Thyroid gland (tissue), 4 donors: ENCODE results near the gene KIRREL3.
"Not testable (repeated sequence)": the region's sequence is repeated elsewhere in the genome, so short reads cannot be mapped to it uniquely, and the experiment has no call there.

Experiments
- POLR2A ChIP-seq, 2 donors: fragments of 450-650 bp; IDR thresholded peaks; one replicate each; pipeline ENCODE4 v1.6.1; 2017; ENCODE audit warnings: antibody characterized with exemption in 2 of 2, mild to moderate bottlenecking in 2 of 2, moderate library complexity in 1 of 2
- TF ChIP-seq, protein P1 (sequence below), 6 experiments: fragments of 200-600 bp in 3 of 6; fragments of 450-650 bp in 3 of 6; sonication (generic) in 3 of 6; IDR thresholded peaks; one replicate each; pipeline ENCODE4 v1.5.1; 2016 to 2019; ENCODE audit warnings: antibody characterized with exemption in 6 of 6, mild to moderate bottlenecking in 2 of 6, inconsistent platforms in 1 of 6, moderate library complexity in 1 of 6

DNA sequence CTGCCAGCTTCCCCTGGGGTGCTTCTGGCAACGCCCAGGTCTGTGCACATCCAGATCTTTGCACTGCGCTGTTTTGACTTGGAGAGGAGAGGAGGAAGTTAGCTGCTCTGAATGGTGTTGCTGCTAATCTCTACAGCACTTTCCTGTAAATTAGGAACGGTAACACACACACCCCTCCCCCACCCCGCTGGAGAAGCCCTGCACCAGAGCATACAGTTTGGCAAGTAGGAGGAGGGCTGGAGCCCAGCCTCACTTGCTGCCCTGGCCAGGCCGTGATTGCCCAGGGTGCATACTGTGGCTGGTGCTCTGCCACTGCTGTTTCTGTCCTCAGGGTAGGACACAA lies 613.9 kb downstream of the KIRREL3 start:
- TF ChIP-seq, protein P1, sequence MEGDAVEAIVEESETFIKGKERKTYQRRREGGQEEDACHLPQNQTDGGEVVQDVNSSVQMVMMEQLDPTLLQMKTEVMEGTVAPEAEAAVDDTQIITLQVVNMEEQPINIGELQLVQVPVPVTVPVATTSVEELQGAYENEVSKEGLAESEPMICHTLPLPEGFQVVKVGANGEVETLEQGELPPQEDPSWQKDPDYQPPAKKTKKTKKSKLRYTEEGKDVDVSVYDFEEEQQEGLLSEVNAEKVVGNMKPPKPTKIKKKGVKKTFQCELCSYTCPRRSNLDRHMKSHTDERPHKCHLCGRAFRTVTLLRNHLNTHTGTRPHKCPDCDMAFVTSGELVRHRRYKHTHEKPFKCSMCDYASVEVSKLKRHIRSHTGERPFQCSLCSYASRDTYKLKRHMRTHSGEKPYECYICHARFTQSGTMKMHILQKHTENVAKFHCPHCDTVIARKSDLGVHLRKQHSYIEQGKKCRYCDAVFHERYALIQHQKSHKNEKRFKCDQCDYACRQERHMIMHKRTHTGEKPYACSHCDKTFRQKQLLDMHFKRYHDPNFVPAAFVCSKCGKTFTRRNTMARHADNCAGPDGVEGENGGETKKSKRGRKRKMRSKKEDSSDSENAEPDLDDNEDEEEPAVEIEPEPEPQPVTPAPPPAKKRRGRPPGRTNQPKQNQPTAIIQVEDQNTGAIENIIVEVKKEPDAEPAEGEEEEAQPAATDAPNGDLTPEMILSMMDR (IDR thresholded peaks at IDR 0.05) = not testable (repeated sequence)
- not testable (repeated sequence) for TF ChIP-seq POLR2A (IDR thresholded peaks at IDR 0.05)
